MM.1S (cell line): ENCODE data around the gene NUMA1.

Source experiments
- DNase-seq: peaks from one replicate; pipeline ENCODE4 v3.0.0-alpha.2; 2015
- H2AFZ ChIP-seq: fragments of 300-600 bp; sonication (generic); 2 replicates; pipeline ENCODE4 v1.6.0; 2016; ENCODE audit warnings: antibody characterized with exemption, low read length
- H3F3A ChIP-seq: fragments of 300-600 bp; sonication (generic); 2 replicates; pipeline ENCODE4 v1.6.1; 2016; ENCODE audit warnings: mild to moderate bottlenecking, antibody characterized with exemption, low read length, moderate library complexity, mixed read lengths; ENCODE audit not compliant: insufficient read depth
- H3K27ac ChIP-seq: fragments of 300-600 bp; sonication (generic); 2 replicates; pipeline ENCODE4 v1.5.1; 2016; ENCODE audit warnings: mild to moderate bottlenecking, low read length
- H3K27me3 ChIP-seq: fragments of 300-600 bp; sonication (generic); replicated peaks from 2 replicates; pipeline ENCODE4 v1.6.0; 2016; ENCODE audit warnings: low read length; ENCODE audit not compliant: insufficient read depth
- H3K36me3 ChIP-seq: fragments of 300-600 bp; sonication (generic); replicated peaks from 2 replicates; pipeline ENCODE4 v1.6.1; 2016; ENCODE audit warnings: mild to moderate bottlenecking, low read length, mixed read lengths; ENCODE audit not compliant: insufficient read depth
- H3K4me1 ChIP-seq: fragments of 300-600 bp; sonication (generic); 2 replicates; pipeline ENCODE4 v1.6.1; 2016; ENCODE audit warnings: low read length, mixed read lengths
- H3K4me2 ChIP-seq: fragments of 300-600 bp; sonication (generic); 2 replicates; pipeline ENCODE4 v1.6.0; 2016; ENCODE audit warnings: low read depth, low read length
- H3K4me3 ChIP-seq: fragments of 300-600 bp; sonication (generic); 2 replicates; pipeline ENCODE4 v1.5.1; 2016; ENCODE audit warnings: low read length, mixed read lengths
- H3K79me2 ChIP-seq: fragments of 300-600 bp; sonication (generic); 2 replicates; pipeline ENCODE4 v1.6.1; 2016; ENCODE audit warnings: mixed run types, low read length, mixed read lengths
- H3K9ac ChIP-seq: fragments of 300-600 bp; sonication (generic); 2 replicates; pipeline ENCODE4 v1.6.1; 2016; ENCODE audit warnings: low read length, mixed read lengths
- H3K9me2 ChIP-seq: fragments of 300-600 bp; sonication (generic); replicated peaks from 2 replicates; pipeline ENCODE4 v1.6.1; 2016; ENCODE audit warnings: mild to moderate bottlenecking, low read length, mixed read lengths; ENCODE audit not compliant: insufficient read depth
- H3K9me3 ChIP-seq: fragments of 300-600 bp; sonication (generic); replicated peaks from 2 replicates; pipeline ENCODE4 v1.6.1; 2016; ENCODE audit warnings: mild to moderate bottlenecking, low read length, mixed read lengths; ENCODE audit not compliant: insufficient read depth
- H4K20me1 ChIP-seq: fragments of 300-600 bp; sonication (generic); 2 replicates; pipeline ENCODE4 v1.6.1; 2016; ENCODE audit warnings: mild to moderate bottlenecking, low read length, moderate library complexity, mixed read lengths; ENCODE audit not compliant: insufficient read depth
- EZH2 ChIP-seq: fragments of 300-600 bp; sonication (generic); optimal IDR thresholded peaks from 2 replicates; pipeline ENCODE3; 2017; ENCODE audit warnings: low read depth, mild to moderate bottlenecking, antibody characterized with exemption, low read length, mixed read lengths
- EZH2phosphoT487 ChIP-seq: fragments of 300-600 bp; sonication (generic); IDR thresholded peaks from 2 replicates; pipeline ENCODE4 v1.6.1; 2018; ENCODE audit warnings: antibody characterized with exemption, low read length
- TF ChIP-seq, protein P1 (sequence below): fragments of 300-600 bp; sonication (generic); IDR thresholded peaks from 2 replicates; pipeline ENCODE4 v1.5.1; 2016; ENCODE audit warnings: antibody characterized with exemption, low read length, mixed read lengths

NUMA1 gene

GRCh38 chr11:71991494-71991893 lies 88.8 kb downstream of the NUMA1 start:
- DNase-seq = no peak
- no peak overlapping the region for H3K27ac ChIP-seq
- H3K4me2 ChIP-seq = no peak overlapping the region

GRCh38 chr11:71990701-71991100 lies 89.6 kb downstream of the NUMA1 start:
- DNase-seq = no peak
- TF ChIP-seq EZH2phosphoT487 = no peak
- TF ChIP-seq, protein P1, sequence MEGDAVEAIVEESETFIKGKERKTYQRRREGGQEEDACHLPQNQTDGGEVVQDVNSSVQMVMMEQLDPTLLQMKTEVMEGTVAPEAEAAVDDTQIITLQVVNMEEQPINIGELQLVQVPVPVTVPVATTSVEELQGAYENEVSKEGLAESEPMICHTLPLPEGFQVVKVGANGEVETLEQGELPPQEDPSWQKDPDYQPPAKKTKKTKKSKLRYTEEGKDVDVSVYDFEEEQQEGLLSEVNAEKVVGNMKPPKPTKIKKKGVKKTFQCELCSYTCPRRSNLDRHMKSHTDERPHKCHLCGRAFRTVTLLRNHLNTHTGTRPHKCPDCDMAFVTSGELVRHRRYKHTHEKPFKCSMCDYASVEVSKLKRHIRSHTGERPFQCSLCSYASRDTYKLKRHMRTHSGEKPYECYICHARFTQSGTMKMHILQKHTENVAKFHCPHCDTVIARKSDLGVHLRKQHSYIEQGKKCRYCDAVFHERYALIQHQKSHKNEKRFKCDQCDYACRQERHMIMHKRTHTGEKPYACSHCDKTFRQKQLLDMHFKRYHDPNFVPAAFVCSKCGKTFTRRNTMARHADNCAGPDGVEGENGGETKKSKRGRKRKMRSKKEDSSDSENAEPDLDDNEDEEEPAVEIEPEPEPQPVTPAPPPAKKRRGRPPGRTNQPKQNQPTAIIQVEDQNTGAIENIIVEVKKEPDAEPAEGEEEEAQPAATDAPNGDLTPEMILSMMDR = no peak
- TF ChIP-seq EZH2 = no peak
- Histone ChIP-seq H3F3A (no peaks in the 10 kb centered on the region), H3K9me3 (no peaks in the 10 kb centered on the region), H3K27me3 (no peaks in the 10 kb centered on the region), H3K36me3 (no peaks in the 10 kb centered on the region), H2AFZ (no peak overlapping the region), H3K79me2 (no peaks in the 10 kb centered on the region), H3K4me3 (no peak overlapping the region), H3K4me1 (no peaks in the 10 kb centered on the region), H3K4me2 (no peak overlapping the region), H3K9ac (no peak overlapping the region), H3K27ac (no peak overlapping the region), H4K20me1 (no peaks in the 10 kb centered on the region), H3K9me2 (no peaks in the 10 kb centered on the region)

More at GRCh38 chr11:71991494-71991893, 88.8 kb downstream of the NUMA1 start:
- H4K20me1 ChIP-seq = no peaks in the 10 kb centered on the region
- no peaks in the 10 kb centered on the region for H3K36me3 ChIP-seq
- H3K9me2 ChIP-seq = no peaks in the 10 kb centered on the region
- TF ChIP-seq EZH2 (no peak), EZH2phosphoT487 (no peak)
- TF ChIP-seq, protein P1 = no peak
- no peaks in the 10 kb centered on the region for H3K79me2 ChIP-seq
- H3K4me3 ChIP-seq = no peak overlapping the region
- no peak overlapping the region for H2AFZ ChIP-seq
- H3K27me3 ChIP-seq = no peaks in the 10 kb centered on the region
- no peaks in the 10 kb centered on the region for H3K4me1 ChIP-seq
- no peak overlapping the region for H3K9ac ChIP-seq
- H3F3A ChIP-seq = no peaks in the 10 kb centered on the region
- no peaks in the 10 kb centered on the region for H3K9me3 ChIP-seq

GRCh38 chr11:71988050-71988449 lies 92.3 kb downstream of the NUMA1 start:
- no peaks in the 10 kb centered on the region for H4K20me1 ChIP-seq
- H3K27me3 ChIP-seq = no peaks in the 10 kb centered on the region
- no peaks in the 10 kb centered on the region for H3K4me1 ChIP-seq
- no peak overlapping the region for H3K4me2 ChIP-seq
- TF ChIP-seq EZH2 = no peak
- TF ChIP-seq EZH2phosphoT487 = no peak
- TF ChIP-seq, protein P1 = no peak
- H2AFZ ChIP-seq = no peak overlapping the region
- no peaks in the 10 kb centered on the region for H3K79me2 ChIP-seq
- H3K27ac ChIP-seq = no peak overlapping the region
- no peaks in the 10 kb centered on the region for H3K9me3 ChIP-seq
- DNase-seq = no peak
- H3K9me2 ChIP-seq = no peaks in the 10 kb centered on the region
- H3K36me3 ChIP-seq = no peaks in the 10 kb centered on the region
- no peak overlapping the region for H3K9ac ChIP-seq
- no peaks in the 10 kb centered on the region for H3F3A ChIP-seq
- H3K4me3 ChIP-seq = no peak overlapping the region
